OCI-M2 (cell line): ENCODE data around the gene FNIP2.

Experiments used
- DNase-seq: peaks from one replicate; lab custom pipeline; 2025; ENCODE audit not compliant: unreplicated experiment; lab: John Stamatoyannopoulos, UW

The FNIP2 gene

DNA sequence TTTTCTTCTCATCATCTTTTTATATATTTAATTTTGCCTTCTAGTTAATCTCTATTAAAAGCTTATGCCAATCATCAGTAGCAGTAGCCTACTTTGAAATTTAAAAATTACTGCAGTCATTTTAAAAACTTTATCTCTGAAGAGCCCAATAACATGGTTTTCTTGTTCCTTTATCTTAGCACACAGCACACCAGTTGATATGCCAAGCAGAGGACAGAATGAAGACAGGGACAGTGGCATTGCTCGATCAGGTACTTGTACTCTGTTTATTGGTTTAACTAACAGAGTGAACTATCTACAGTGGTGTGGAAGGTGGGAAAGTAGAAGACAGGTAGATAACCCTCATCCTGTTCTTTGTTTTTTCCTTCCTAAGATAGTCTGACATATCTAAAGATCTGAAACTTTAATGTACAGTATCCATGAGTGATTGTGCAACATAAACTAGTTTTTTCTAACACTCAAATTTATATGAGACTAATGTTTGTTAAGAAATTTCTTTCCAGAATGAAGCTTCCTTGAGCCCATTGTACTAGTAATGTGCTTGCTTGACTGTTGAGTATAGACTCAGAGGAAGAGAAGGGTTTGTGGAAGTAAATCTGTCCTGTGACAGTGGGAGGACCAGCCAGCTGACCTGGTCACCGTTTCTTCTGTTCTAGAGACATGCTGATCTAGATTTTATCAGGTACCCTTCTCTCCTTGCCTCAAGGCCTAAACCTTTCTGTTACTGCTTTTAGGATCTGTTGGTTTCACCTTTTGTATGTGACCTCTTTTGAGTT lies 66.6 kb downstream of the FNIP2 start:
- no peak for DNase-seq

DNA sequence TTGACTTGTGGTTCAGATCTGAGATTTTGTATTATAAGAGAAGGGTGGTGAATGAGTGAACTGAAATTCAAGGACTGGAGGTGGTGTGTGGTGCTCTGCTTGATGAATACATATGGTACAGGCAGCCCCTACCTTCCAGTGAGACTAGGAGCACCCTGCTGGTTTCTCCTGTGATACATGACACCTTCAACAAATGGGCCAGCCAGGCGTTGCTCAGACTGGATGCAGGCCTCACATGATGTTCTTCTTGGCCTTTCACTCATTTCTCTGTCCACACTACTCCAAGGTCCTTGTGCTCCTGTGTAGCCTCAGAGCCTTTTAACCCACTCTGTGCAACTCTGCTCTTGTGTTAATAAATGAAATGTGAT lies 67.2 kb downstream of the FNIP2 start:
- no peak for DNase-seq

DNA sequence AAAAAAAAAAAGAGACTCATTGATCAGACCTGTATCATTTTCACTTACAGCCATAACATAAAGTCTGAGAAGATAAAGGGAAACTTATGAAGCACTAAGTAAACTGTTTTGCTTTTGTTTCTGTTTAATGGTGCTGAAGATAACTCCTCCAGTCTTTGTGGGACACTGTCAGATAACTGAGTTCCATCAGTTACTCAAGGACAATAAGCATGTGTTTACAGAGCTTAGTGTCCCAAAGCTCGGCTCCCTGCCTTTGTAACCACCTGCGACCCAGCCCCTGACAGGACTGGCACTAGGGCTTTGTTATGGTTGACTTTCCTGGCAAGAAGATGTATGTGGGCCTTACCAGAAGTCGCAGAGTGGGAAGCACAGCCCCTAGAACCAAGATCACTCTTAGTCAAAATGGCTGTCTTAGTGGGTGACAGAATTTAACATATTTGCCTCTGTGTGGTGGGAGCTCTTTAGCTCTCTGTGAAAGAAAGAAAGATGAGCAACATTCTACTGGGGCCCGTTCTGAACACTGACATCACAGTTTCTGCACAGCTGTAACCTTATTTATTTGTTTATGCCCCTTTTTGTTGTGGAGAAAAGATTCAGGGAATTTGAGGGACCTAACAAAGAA lies 68.1 kb downstream of the FNIP2 start:
- no peak for DNase-seq

DNA sequence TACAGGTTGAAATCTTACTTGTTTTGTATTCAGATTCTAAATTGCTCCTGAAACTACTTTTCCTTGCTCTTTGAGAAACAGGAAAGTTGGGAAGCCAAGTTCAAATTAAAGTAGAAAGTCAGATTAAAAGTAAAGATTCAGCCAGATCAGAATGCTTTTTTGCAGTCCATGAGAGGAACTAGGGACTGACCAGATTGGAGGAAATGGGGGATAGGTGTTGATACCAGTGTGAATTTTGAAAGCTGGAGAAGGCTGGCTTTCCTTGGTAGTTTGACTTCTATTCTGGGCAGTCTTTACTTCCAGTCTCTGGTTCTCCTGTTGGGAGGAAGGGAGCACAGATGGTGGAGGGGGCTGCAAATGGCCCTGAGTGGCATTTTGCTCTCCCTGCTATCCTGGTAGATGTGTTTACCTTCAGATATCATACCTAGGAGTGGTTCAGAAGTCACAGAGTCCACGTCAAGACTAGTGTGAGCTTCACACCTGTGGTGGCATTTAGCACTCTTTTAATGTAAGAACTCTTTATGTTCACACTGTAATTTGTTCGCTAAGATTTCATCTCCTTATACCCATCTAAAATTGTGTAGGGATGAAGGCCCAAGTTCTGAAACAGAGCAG lies 68.8 kb downstream of the FNIP2 start:
- DNase-seq = no peak

DNA sequence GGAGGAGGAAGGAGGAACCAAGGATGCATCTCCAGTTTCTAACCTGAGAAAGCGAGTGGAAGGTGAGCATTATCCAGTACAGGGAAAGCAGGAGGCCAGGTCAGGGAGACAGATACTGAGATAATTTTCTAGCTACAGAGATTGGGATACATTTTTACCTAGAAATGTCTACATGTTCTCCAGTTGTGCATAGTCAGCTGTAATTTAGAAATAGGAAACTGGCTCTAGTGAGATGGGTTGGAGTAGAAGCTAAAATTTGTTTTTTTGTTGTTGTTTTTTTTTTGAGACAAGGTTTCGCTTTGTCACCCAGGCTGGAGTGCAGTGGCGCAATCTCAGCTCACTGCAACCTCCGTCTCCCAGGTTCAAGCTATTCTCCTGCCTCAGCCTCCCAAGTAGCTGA lies 71.3 kb downstream of the FNIP2 start:
- DNase-seq = no peak

DNA sequence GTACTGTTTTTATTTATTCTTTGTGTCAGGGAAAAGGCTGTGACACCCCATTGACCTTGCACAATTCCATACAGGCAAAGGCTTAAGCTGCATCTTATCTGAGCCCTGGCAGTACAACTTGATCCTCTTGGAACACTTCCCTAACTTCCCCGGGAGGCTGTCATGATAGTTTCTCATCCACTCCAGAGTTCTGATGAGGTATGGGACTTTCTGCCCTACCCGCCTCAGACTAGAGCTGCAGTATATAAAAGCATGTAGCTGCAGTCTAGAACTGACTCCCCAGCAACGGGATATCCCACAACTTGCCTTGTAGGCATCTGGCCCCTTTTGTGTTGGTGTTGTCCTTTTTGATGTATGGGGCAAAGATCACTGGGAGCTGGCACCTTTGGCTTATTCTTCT lies 72.7 kb downstream of the FNIP2 start:
- no peak for DNase-seq

DNA sequence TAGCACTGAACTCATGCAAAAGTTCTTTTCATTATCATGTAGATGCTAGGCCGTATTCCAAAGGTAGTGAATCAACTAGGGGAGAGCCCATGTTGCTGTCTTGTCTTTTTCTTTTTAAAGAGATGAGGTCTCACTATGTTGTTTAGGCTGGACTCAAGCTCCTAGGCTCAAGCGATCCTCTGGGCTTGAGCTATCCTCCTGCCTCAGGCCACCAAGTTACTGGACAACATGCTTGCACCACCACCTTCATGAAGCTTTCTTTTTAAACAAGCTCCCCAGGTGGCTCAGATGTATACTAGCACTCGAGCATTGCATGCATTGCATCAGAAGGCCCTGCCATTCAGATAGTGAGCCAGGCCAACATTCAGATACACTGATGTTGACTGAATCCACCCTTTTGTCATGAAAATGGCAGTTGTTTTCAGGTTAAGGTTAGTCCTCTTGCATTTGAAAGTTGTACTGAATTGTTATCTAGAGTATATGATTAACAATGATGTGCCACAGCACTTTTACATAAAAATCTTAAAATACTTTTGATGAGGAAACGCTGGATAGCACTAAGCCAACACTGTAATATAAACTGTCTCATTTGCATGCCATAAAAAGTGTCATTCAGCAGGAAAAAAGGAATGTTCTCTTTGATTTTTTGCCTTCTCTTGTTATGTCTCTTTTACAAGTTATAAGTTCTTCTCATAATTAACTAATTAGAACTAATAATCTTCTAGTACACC lies 76.7 kb downstream of the FNIP2 start:
- DNase-seq = no peak

DNA sequence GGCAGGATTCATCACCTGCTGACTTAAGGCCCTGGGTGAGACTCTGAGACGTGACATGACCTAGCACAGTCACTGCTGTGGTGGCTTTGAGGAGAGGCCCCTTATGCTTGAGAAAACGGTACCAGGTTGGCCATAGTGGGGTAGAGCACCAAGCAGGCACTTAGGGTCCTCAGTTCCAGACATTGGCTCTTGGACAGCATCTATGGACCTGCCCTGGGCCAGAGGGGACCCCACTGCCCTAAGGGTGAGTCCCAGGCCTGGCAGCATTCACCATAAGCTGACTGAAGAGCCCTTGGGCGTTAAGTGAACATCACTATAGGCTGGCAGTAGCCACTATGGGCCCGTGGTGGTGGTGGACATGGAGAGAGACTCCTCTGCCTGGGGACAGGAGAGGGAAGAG lies 78.7 kb downstream of the FNIP2 start:
- DNase-seq = no peak

DNA sequence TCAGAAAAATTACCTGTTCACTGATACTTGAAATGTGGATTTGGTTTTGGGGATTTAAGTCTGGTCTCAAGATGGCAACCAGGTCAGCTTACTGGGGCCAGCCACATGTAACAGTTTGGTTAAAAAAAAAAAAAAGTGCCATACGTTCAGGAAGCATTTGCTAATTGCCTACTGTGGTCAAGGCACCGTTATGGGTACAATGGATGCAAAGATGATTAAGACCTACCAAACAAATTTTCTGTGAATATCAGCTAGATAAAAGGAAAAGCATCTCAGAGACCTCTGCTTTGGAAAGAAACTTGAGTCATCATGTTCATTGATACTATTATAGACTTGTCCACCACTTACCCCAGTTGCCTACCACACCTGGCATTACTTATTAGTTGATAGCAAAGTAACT lies 80.9 kb downstream of the FNIP2 start:
- DNase-seq = no peak

DNA sequence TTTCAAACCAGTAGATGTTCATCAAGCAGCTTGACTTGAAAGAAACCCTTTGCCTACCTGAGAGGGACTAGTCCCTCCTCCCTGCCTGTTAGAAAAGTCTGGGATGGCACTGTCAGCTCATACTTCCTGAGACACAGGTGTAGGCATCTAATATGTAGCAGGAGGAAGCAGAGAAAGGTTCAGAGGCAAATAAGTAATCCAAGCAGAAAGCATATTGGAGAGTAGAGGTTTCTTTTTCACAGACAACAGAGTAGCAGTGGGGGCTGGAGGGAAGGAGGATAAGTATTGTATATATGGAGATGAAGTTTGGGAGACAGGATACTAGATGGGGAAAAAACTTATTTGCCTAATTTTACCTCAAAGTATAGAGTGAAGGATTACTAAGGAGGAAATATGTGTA lies 81.5 kb downstream of the FNIP2 start:
- DNase-seq = no peak

DNA sequence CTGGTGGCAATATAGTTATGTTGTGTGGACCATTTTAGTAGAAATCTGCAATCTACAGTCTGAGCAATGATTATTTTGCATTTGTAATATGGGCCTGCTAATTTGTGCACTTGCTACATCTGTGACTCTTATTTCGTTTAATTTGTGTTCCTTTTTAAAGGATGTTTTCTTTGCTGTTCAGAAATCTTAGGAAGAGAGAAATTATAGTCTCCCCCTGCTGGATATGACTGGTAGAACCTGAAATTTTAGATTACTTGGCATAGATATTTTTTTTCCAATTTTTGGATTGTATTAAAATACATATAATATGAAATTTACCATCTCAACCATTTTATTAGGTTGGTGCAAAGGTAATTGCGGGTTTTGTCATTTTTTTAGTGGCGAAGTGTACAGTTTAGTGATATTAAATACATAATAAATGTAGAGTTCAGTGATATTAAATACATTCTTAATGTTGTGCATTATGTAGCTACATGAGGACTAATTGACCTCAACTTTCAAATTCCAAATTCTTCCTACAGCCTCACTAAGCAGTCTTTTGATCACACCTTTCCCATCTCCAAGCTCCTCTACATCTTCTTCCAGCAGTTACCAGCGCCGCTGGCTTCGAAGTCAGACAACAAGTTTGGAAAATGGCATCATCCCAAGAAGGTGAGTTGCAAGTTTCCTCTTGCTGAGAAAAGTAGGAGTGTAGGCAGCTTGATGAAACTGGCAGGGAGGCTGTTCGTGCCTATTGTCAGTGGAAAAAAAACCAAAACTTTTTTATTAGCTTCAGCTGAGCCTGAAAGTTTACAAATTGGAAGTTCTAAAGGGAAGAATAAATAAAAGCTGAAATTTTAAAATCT lies 82.2 kb downstream of the FNIP2 start:
- DNase-seq = no peak

DNA sequence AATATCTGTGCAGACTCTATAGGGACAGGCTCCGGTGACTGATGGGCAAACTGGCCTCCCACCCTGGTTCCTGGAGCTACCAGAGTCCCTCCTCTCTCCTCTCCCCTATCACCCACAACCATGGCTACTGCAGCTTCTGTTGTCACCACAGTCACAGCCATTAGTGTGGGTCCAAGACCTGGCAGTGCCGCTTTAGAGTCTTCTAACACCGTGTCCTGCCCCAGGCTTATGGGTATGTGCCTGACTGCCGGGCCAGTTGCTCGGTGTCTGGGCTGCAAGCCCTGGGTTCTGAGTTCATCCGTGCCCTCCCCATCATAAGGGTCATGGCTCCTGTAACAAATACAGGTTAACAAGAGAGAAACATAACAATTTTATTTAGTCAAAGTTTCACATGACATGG lies 85.4 kb downstream of the FNIP2 start:
- DNase-seq = no peak

DNA sequence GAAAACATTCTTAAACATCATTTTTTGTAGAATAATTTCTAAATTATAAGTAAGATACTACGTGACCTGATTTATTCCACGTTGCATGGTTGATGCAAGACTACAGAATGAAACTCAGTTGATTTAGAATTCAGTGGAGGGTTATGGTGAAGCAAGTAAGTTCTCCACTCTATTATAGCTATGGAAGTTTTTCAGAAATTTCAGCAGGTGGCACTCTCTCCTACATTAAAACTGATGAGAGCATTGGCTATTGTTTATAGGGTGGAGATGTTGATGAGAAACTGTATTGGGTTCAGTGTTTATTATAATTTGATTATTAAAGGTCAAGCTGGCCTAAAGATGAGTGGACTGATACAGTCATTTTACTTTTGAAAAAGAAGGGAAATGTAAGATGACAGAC lies 88.0 kb downstream of the FNIP2 start:
- no peak for DNase-seq

DNA sequence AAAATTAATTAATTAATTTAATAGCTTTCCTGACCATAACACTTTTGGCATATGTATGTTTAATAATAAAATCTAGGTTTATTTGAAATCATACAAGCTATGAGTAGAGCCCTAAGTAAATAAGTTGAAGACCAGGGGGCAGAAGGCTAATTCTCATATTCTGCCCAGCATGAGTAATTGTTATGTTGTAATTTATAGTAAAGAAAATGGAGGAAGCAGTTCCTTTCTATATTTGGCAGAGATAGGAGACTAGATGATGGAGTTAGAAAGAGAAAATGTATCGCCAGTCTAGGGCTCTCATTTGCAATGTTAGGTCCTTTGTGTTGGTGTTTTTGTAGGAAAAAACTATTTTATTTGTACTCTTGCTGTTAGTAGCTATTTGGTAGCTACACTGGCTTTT lies 89.1 kb downstream of the FNIP2 start:
- DNase-seq = no peak

DNA sequence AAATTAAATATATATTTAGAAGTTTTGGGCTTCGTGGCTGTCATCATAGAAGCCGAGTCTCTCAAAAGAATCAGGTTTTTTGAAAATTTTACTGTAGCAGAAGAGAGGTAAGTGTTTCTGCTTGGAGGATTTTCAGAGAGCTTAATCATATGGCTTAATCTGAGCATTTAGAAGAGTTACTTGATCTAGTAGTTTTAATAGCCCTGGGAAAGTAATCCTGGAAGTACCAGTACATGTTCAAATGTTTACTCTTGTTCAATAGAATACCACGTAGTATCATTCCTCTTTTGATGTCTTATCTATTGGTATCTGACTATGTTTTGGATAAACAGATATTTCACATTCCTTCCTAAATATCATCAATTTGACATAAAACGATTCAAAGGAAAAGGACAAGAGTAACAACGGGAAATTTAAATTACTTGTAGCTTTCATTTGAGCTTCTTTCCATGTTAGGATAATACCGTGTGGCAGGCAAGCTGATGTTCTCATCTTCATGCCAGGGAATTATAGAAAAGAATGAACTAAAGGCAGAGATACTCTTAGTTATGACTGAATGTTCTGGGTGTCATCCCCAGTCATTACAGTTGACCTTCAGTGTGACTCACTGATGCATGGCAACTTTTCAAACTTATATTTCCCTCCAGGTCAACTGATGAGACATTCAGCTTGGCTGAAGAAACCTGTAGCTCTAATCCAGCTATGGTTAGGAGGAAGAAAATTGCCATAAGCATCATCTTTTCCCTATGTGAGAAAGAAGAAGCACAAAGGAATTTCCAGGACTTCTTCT lies 89.8 kb downstream of the FNIP2 start:
- no peak for DNase-seq

DNA sequence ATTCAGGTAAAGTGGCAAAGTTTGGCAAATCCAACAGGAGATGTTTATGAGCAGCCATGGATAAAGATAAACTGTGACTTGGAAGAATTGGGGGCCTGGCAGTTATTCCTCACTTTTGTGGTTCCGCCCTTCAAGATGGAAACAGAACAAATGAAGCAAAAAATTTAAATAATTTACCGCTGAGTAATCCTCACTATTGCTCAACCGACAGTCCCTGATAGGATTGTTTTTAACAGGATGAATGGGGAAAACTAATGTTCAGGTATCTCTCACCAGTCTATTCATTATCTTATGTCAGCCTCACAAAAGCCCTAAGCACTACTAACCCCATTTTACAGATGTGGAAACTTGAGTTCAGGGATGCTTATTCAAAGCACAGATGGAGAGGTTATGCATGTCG lies 90.8 kb downstream of the FNIP2 start:
- DNase-seq = no peak

DNA sequence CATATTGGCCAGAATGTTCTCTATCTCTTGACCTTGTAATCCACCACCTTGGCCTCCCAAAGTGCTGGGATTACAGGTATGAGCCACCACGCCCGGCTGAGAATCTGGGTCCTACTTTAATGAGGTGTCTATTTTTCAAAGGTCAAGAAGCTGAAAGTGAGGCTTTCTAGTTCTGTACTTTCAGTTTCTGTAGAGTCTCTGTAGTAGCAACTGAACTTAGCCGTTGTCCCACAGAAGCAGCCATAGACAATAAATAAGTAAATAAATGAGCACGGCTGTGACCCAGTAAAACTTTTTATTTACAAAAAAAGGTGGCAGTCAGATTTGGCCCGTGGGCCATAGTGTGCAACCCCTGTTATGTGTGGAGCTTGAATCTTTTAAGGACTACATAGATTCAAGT lies 92.0 kb downstream of the FNIP2 start:
- DNase-seq = no peak

DNA sequence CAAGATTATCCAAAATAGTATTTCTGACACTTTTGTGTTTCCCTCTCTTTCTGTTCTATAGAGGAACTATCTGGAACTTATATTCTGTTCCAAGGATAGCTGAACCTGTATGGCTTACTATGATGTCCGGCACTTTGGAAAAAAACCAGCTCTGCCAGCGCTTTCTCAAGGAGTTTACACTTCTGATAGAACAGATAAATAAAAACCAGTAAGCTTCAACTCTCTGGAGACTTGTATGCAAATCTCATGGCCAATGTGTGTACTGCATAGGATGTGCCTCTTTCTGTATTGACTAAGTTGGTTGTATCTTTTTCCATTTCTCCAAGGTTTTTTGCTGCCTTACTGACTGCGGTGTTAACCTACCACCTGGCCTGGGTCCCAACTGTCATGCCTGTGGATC lies 92.5 kb downstream of the FNIP2 start:
- no peak for DNase-seq

DNA sequence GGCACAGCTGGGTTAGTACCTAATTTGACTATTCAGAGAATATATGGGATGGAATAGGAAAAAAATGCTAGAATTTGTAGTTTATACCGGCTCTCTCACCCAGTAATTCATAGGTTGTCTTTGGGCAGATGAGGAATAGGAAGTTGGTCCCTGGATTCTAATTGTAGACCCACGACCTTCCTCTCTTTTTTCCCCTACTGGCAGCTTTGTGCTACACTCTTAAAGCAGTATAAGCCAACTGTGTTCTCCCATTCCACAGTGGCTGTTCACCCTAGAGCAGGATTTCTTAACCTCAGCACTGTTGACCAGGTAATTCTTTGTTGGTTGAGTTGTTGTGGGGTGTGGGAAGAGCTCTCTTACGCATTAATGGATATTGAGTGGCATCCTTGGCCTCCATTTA lies 92.9 kb downstream of the FNIP2 start:
- no peak for DNase-seq

DNA sequence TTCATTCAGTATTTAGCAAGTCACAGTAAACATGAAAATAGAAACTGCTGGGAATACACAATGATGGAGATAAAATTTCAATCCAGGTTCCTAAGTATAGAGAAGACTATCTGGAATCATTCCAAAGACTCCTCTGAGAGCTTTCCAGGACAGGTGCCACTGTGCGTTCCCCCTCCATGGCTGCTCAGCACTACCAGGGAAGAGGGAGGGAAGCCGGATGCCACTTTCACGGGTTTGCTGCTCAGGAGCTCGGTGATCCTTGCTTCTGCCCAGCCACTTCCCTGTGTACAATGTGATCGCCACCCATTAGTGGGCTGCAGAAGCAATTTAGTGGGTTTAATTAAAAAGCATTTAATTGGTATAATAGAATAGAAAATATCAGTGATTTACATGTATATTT lies 94.5 kb downstream of the FNIP2 start:
- DNase-seq = no peak
